SU-DHL-6 (cell line): Measurements from ENCODE around the gene HYOU1.

Source experiments
- H2AFZ ChIP-seq: fragments of 200-600 bp; sonication (generic); 2 replicates; pipeline ENCODE4 v1.6.1; 2014; ENCODE audit warnings: low read depth, mild to moderate bottlenecking, moderate library complexity, mixed read lengths, antibody characterized with exemption, low read length; ENCODE audit not compliant: severe bottlenecking
- H3F3A ChIP-seq: fragments of 200-600 bp; shearing (Covaris generic); 2 replicates; pipeline ENCODE4 v1.6.0; 2016; ENCODE audit warnings: antibody characterized with exemption, mild to moderate bottlenecking; ENCODE audit not compliant: insufficient read depth
- H3K27ac ChIP-seq: fragments of 200-600 bp; sonication (generic); 2 replicates; pipeline ENCODE4 v1.5.1; 2016; ENCODE audit warnings: low read depth, mild to moderate bottlenecking, low read length, moderate library complexity, mixed read lengths
- H3K27me3 ChIP-seq: fragments of 200-600 bp; sonication (generic), shearing (Covaris generic); 2 replicates; pipeline ENCODE4 v1.6.0; 2014; ENCODE audit warnings: mild to moderate bottlenecking, low read length
- H3K36me3 ChIP-seq: fragments of 200-600 bp; sonication (generic); 2 replicates; pipeline ENCODE4 v1.6.1; 2014; ENCODE audit warnings: mild to moderate bottlenecking, low read length, mixed read lengths
- H3K4me2 ChIP-seq: fragments of 300-600, 200-600 bp; shearing (Covaris generic), sonication (generic); 2 replicates; pipeline ENCODE4 v1.6.0; 2014; ENCODE audit warnings: low read length, low read depth, mild to moderate bottlenecking; ENCODE audit not compliant: poor library complexity, severe bottlenecking
- H3K4me3 ChIP-seq: fragments of 200-600 bp; sonication (generic); 2 replicates; pipeline ENCODE4 v1.5.1; 2014; ENCODE audit warnings: antibody characterized with exemption, low read length, mild to moderate bottlenecking, mixed read lengths; ENCODE audit not compliant: insufficient read depth, poor library complexity, severe bottlenecking
- H3K79me2 ChIP-seq: fragments of 200-600 bp; sonication (generic); 2 replicates; pipeline ENCODE4 v1.6.1; 2014; ENCODE audit warnings: mild to moderate bottlenecking, low read length, moderate library complexity; ENCODE audit not compliant: insufficient read depth
- H3K9ac ChIP-seq: fragments of 200-600 bp; sonication (generic); 2 replicates; pipeline ENCODE4 v1.7.0; 2014; ENCODE audit warnings: mild to moderate bottlenecking, low read length
- H3K9me2 ChIP-seq: fragments of 200-600 bp; sonication (generic); replicated peaks from 2 replicates; pipeline ENCODE4 v1.6.1; 2014; ENCODE audit warnings: low read length; ENCODE audit not compliant: insufficient read depth
- H3K9me3 ChIP-seq: fragments of 200-600 bp; sonication (generic); 2 replicates; pipeline ENCODE4 v1.6.1; 2014; ENCODE audit warnings: low read length, mixed read lengths; ENCODE audit not compliant: insufficient read depth
- H4K20me1 ChIP-seq: fragments of 200-600 bp; sonication (generic); 2 replicates; pipeline ENCODE4 v1.6.1; 2014; ENCODE audit warnings: low read depth, mild to moderate bottlenecking, antibody characterized with exemption, low read length, moderate library complexity, mixed read lengths
- EZH2phosphoT487 ChIP-seq: fragments of 200-600 bp; sonication (generic), shearing (Covaris generic); conservative IDR thresholded peaks from 2 replicates; pipeline ENCODE4 v1.6.1; 2018; ENCODE audit warnings: mild to moderate bottlenecking, antibody characterized with exemption, low read length, moderate library complexity, mixed read lengths
- TF ChIP-seq, protein P1 (sequence below): fragments of 200-600 bp; sonication (generic); IDR thresholded peaks from one replicate; pipeline ENCODE4 v1.5.1; 2017; ENCODE audit warnings: antibody characterized with exemption, mild to moderate bottlenecking, low read length, moderate library complexity; ENCODE audit not compliant: insufficient read depth, poor library complexity, severe bottlenecking

Gene HYOU1

DNA sequence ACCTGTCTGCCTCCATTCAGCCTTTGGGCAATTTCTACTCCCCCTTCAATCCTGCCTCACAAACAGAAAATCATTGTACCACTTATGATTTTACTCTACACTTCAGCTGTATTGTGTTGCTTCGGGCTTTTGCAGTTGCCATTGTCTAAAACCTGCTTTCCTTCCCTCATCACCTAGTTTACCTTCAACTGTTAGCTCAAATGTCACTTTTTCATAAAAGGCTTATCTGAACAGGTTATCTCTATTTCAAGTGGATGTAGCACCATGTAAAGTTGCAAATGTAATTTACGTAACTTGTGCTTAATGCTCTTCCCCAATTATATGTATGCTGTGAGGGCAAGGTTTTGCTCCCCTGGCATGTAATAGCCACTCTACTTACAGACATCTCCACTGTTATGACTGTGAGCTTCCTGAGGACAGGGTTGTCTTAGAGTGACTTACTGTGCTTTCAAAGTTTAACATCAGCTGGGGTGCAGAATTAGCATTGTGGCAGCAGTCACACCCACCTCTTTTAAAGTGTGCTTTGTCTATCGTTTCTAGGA is 44.3 kb downstream of the HYOU1 start:
- Histone ChIP-seq H3K9me3 (no peaks in the 10 kb centered on the region), H3K27me3 (no peaks in the 10 kb centered on the region), H4K20me1 (peaks cover 4% of the 10 kb centered on the region; the same call in 1 of the 2 replicates), H3K4me3 (no peak overlapping the region), H3K9me2 (no peaks in the 10 kb centered on the region), H2AFZ (no peak overlapping the region), H3K36me3 (peaks cover 25% of the 10 kb centered on the region), H3K79me2 (peaks cover 26% of the 10 kb centered on the region), H3K4me2 (no peak overlapping the region), H3K27ac (no peak overlapping the region), H3K9ac (no peak overlapping the region), H3F3A (peaks cover 58% of the 10 kb centered on the region)
- TF ChIP-seq EZH2phosphoT487: no peak
- TF ChIP-seq, protein P1, sequence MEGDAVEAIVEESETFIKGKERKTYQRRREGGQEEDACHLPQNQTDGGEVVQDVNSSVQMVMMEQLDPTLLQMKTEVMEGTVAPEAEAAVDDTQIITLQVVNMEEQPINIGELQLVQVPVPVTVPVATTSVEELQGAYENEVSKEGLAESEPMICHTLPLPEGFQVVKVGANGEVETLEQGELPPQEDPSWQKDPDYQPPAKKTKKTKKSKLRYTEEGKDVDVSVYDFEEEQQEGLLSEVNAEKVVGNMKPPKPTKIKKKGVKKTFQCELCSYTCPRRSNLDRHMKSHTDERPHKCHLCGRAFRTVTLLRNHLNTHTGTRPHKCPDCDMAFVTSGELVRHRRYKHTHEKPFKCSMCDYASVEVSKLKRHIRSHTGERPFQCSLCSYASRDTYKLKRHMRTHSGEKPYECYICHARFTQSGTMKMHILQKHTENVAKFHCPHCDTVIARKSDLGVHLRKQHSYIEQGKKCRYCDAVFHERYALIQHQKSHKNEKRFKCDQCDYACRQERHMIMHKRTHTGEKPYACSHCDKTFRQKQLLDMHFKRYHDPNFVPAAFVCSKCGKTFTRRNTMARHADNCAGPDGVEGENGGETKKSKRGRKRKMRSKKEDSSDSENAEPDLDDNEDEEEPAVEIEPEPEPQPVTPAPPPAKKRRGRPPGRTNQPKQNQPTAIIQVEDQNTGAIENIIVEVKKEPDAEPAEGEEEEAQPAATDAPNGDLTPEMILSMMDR: no peak

DNA sequence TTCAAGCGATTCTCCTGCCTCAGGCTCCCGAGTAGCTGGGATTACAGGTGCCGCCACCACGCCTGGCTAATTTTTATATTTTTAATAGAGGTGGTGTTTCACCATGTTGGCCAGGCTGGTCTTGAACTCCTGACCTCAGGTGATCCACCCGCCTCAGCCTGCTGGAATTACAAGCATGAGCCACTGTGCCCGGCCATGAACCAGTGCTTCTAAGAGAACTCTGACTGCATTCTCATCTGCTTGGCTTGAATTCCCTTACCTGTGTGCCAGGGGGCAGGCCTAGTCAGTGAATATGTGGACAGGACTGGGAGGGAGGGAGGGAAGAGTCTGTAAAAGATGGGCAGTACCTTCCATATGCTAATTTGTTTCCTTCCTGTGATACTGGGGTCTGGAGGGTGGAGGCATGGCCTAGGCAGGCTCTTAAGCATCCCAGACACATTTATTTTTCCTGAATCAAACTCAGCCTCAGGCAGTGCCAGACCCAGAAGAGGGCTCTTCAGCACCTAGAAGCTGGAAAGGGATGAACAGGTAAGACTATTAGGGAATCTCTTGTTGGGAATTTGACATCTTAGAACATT is 45.4 kb downstream of the HYOU1 start:
- Histone ChIP-seq H3K9me2 (no peaks in the 10 kb centered on the region), H2AFZ (no peak overlapping the region), H3K4me3 (no peak overlapping the region), H3K4me2 (no peak overlapping the region), H4K20me1 (peaks cover 4% of the 10 kb centered on the region; the same call in 1 of the 2 replicates), H3K79me2 (peaks cover 14% of the 10 kb centered on the region), H3K27me3 (no peaks in the 10 kb centered on the region), H3K36me3 (peaks cover 22% of the 10 kb centered on the region), H3K9me3 (no peaks in the 10 kb centered on the region), H3F3A (peaks cover 46% of the 10 kb centered on the region), H3K27ac (no peak overlapping the region), H3K9ac (no peak overlapping the region)
- TF ChIP-seq, protein P1: no peak
- TF ChIP-seq EZH2phosphoT487: no peak

DNA sequence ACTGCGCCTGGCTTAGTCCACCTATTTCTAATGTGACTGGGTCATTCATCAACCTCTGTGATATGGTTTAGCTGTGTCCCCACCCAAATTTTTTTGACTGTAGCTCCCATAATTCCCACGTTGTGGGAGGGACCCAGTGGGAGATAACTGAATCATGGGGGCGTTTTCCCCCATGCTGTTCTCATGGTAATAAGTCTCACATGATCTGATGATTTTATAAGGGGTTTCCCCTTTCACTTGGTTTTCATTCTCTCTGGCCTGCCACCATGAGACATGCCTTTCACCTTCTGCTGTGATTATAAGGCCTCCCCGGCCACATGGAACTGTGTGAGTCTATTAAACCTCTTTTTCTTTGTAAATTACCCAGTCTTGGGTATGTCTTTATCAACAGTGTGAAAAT is 50.3 kb downstream of the HYOU1 start:
- Histone ChIP-seq H3K9ac (no peak overlapping the region), H3K4me2 (no peak overlapping the region), H3K27me3 (no peaks in the 10 kb centered on the region), H3K36me3 (0 out of 2 replicates have a peak, but pooled peaks cover 7% of the 10 kb centered on the region), H3F3A (peaks cover 6% of the 10 kb centered on the region; the same call in 1 of the 2 replicates), H3K9me3 (no peaks in the 10 kb centered on the region), H3K27ac (no peak overlapping the region), H3K4me3 (no peak overlapping the region), H2AFZ (no peak overlapping the region), H3K79me2 (0 out of 2 replicates have a peak, but pooled peaks cover 4% of the 10 kb centered on the region), H3K9me2 (no peaks in the 10 kb centered on the region), H4K20me1 (no peaks in the 10 kb centered on the region)
- no peak for TF ChIP-seq EZH2phosphoT487
- TF ChIP-seq, protein P1: no peak
